VCaP (cell line): ENCODE data around the gene HDAC8.
"Not testable (repeated sequence)": the region's sequence is repeated elsewhere in the genome, so short reads cannot be mapped to it uniquely, and the experiment has no call there.

Experiments
- H3K27ac ChIP-seq: fragments of 450-650 bp; 2 replicates; pipeline ENCODE4 v1.5.1; 2017
- CTCF ChIP-seq: fragments of 450-650 bp; conservative IDR thresholded peaks from 2 replicates; pipeline ENCODE4 v1.5.1; 2017; ENCODE audit warnings: mild to moderate bottlenecking, moderate library complexity

Gene HDAC8

GRCh38 chrX:72436010-72436409 lies 136.6 kb downstream of the HDAC8 start:
- no peak overlapping the region for H3K27ac ChIP-seq
- no peak for TF ChIP-seq CTCF

GRCh38 chrX:72430405-72430968 lies 142.2 kb downstream of the HDAC8 start:
- no peak for TF ChIP-seq CTCF
- H3K27ac ChIP-seq, result no peak overlapping the region

- no peak for TF ChIP-seq CTCF
- H3K27ac ChIP-seq, result no peak overlapping the region
Observed at GRCh38 chrX:72421797-72422196, 150.8 kb downstream of the HDAC8 start.

GRCh38 chrX:72409993-72410392 lies 162.7 kb downstream of the HDAC8 start:
- TF ChIP-seq CTCF, result no peak
- H3K27ac ChIP-seq, result no peak overlapping the region

GRCh38 chrX:72408885-72409284 lies 163.8 kb downstream of the HDAC8 start:
- no peak for TF ChIP-seq CTCF
- H3K27ac ChIP-seq, result no peak overlapping the region

GRCh38 chrX:72405136-72405535 lies 167.5 kb downstream of the HDAC8 start:
- not testable (repeated sequence) for H3K27ac ChIP-seq

- no peak overlapping the region for H3K27ac ChIP-seq
- TF ChIP-seq CTCF, result no peak
Observed at GRCh38 chrX:72402614-72403013, 170.0 kb downstream of the HDAC8 start.

- no peak for TF ChIP-seq CTCF
- no peak overlapping the region for H3K27ac ChIP-seq
Observed at GRCh38 chrX:72399816-72400215, 172.8 kb downstream of the HDAC8 start.
